ENCODE results near the gene BST1.

BST1 gene

DNA sequence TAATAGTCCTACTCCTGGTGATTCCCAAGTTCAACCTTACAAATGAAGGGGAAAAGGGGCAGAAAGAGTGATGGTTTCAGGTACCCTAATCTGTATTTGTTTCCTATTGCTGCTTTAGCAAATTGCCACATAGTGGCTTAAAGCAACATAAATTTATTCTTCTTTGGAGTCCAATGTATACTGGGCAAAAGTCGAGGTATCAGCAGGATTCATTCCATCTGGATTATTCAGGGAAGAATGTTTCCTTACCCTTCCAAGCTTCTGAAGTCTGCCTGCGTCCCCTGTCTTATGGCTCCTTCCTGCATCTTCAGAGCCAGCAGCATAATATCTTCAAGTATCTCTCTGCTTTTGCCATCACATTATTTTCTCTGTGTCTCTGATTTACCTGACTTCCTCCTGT lies 10.3 kb upstream of the BST1 start:
- no peak overlapping the region for H3K4me3 Mint-ChIP-seq
- peaks cover 37% of the 10 kb centered on the region for H3K36me3 Mint-ChIP-seq (ENCODE audit: low read depth)
- TF ChIP-seq CTCF (IDR thresholded peaks at IDR 0.05) = no peak
- peaks cover 14% of the 10 kb centered on the region for H3K4me1 Mint-ChIP-seq
- no peak overlapping the region for H3K27ac Mint-ChIP-seq
- H3K9me3 Mint-ChIP-seq = peaks cover 13% of the 10 kb centered on the region
- H3K27me3 Mint-ChIP-seq (ENCODE audit: low read depth, poor library complexity) = no peaks in the 10 kb centered on the region
- DNase-seq = no peak

DNA sequence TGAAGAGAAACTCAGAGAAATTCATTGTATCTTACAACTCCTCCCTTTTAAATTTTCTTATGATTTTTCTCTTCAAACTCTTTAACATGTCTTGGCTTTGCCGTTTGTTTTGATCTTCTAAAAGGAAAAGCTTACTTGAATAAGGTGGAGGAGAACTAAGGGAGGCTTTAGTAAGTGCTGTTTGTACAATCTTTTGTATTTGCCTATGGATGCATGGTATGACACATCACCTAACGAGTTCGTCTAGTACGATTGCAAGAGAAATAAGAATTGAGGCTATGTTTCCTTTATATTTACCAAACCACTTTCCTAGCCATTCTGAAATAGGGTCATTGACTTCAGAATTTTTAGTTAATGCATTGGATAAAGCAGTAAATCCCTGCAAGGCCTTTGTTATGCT lies 8.4 kb upstream of the BST1 start:
- Mint-ChIP-seq H3K4me3 (no peak overlapping the region), H3K27ac (no peak overlapping the region)
- no peak for TF ChIP-seq CTCF (IDR thresholded peaks at IDR 0.05)

GRCh38 chr4:15695240-15695699 lies 7.6 kb upstream of the BST1 start:
- no peak for DNase-seq
- Mint-ChIP-seq H3K4me1 (peaks cover 14% of the 10 kb centered on the region), H3K27me3 (ENCODE audit: low read depth, poor library complexity) (no peaks in the 10 kb centered on the region), H3K4me3 (no peak overlapping the region), H3K27ac (no peak overlapping the region), H3K9me3 (peaks cover 35% of the 10 kb centered on the region), H3K36me3 (ENCODE audit: low read depth) (peaks cover 17% of the 10 kb centered on the region)
- no peak for TF ChIP-seq CTCF (IDR thresholded peaks at IDR 0.05)

More for the DNA sequence above, 8.4 kb upstream of the BST1 start:
- no peak for DNase-seq
- H3K9me3 Mint-ChIP-seq = peaks cover 26% of the 10 kb centered on the region
- H3K27me3 Mint-ChIP-seq (ENCODE audit: low read depth, poor library complexity) = no peaks in the 10 kb centered on the region
- peaks cover 19% of the 10 kb centered on the region for H3K36me3 Mint-ChIP-seq (ENCODE audit: low read depth)
- peaks cover 14% of the 10 kb centered on the region for H3K4me1 Mint-ChIP-seq

- peaks cover 37% of the 10 kb centered on the region for H3K9me3 Mint-ChIP-seq
- H3K36me3 Mint-ChIP-seq (ENCODE audit: low read depth) = peaks cover 17% of the 10 kb centered on the region
- no peak overlapping the region for H3K4me3 Mint-ChIP-seq
- no peak for TF ChIP-seq CTCF (IDR thresholded peaks at IDR 0.05)
- no peak for DNase-seq
- peaks cover 14% of the 10 kb centered on the region for H3K4me1 Mint-ChIP-seq
- no peaks in the 10 kb centered on the region for H3K27me3 Mint-ChIP-seq (ENCODE audit: low read depth, poor library complexity)
- no peak overlapping the region for H3K27ac Mint-ChIP-seq
These were observed 7.1 kb upstream of the BST1 start for GRCh38 chr4:15695729-15696128.

- H3K27ac Mint-ChIP-seq = no peak overlapping the region
- peaks cover 17% of the 10 kb centered on the region for H3K36me3 Mint-ChIP-seq (ENCODE audit: low read depth)
- no peak for TF ChIP-seq CTCF (IDR thresholded peaks at IDR 0.05)
- no peak for DNase-seq
- no peak overlapping the region for H3K4me3 Mint-ChIP-seq
- peaks cover 14% of the 10 kb centered on the region for H3K4me1 Mint-ChIP-seq
- H3K9me3 Mint-ChIP-seq = peaks cover 45% of the 10 kb centered on the region
- H3K27me3 Mint-ChIP-seq (ENCODE audit: low read depth, poor library complexity) = no peaks in the 10 kb centered on the region
These were observed 6.0 kb upstream of the BST1 start for GRCh38 chr4:15696866-15697265.

GRCh38 chr4:15703439-15703838 lies 574 bp downstream of the BST1 start:
- TF ChIP-seq CTCF (IDR thresholded peaks at IDR 0.05) = no peak
- H3K27ac Mint-ChIP-seq = no peak overlapping the region
- no peak for DNase-seq

More at GRCh38 chr4:15703439-15703838, 574 bp downstream of the BST1 start:
- Mint-ChIP-seq H3K4me3 (no peak overlapping the region), H3K9me3 (peaks cover 36% of the 10 kb centered on the region), H3K27me3 (ENCODE audit: low read depth, poor library complexity) (peaks cover 7% of the 10 kb centered on the region), H3K36me3 (ENCODE audit: low read depth) (peaks cover 4% of the 10 kb centered on the region), H3K4me1 (peaks cover 16% of the 10 kb centered on the region)

Measured in nephron progenitor cell (in vitro differentiated cells).